H54 (cell line): ENCODE measurements around the gene CENPM.
A peak's percentile ranks its signal among the peaks of the same experiment; 100 is the strongest.

Source experiments
- DNase-seq: peaks from one replicate; pipeline ENCODE4 v3.0.0; 2011; ENCODE audit warnings: low spot score, mixed read lengths; ENCODE audit not compliant: insufficient read length
- FAIRE-seq: peaks from 3 replicates; lab custom pipeline; 2011; peaks lifted over from hg19 to GRCh38; lab: Jason Lieb, UNC
- POLR2A ChIP-seq: IDR thresholded peaks from 2 replicates; pipeline ENCODE4 v1.6.1; 2011; ENCODE audit warnings: low read depth, mild to moderate bottlenecking, low read length

CENPM gene

DNA sequence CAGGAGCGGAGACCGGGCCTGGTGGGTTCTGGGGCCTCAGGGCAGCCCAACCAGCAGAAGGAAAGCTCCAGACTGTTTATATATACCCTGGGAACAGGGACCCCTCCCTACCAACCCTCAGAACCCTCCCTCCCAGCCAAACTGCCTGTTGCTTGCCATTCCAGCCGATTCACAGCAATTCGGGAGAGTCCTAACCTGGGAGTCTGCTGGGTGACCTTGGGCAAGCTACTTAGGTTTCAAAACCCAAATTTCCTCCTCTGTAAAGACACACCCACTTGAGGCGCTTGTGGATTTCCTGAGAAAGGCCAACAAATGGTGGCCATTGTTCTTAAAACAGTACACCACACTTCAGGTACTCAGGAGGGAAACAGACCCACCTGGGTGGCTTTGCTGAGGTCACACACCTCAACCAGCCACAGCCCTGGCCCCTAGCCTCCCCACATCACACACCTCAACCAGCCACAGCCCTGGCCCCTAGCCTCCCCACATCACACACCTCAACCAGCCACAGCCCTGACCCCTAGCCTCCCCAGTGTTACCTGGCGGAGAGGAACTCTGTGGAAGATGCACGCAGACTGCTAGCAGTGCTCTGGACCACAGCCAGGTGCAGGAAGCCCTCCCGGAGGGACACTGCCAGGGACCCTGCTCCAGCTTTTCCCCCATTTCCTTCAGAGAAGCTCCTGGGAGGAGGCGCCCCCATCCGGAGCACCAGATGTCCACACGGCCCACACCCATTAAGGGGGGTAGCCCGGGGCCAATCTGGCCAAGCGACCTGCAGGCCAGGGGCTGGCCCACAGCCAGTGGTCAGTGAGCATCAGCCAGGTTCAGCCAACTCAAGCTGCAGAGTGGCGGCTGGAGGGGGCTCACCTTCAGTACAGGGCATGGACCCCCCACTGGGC is 38.3 kb downstream of the CENPM start:
- no peak for TF ChIP-seq POLR2A
- DNase-seq (no peak), FAIRE-seq (no peak)

DNA sequence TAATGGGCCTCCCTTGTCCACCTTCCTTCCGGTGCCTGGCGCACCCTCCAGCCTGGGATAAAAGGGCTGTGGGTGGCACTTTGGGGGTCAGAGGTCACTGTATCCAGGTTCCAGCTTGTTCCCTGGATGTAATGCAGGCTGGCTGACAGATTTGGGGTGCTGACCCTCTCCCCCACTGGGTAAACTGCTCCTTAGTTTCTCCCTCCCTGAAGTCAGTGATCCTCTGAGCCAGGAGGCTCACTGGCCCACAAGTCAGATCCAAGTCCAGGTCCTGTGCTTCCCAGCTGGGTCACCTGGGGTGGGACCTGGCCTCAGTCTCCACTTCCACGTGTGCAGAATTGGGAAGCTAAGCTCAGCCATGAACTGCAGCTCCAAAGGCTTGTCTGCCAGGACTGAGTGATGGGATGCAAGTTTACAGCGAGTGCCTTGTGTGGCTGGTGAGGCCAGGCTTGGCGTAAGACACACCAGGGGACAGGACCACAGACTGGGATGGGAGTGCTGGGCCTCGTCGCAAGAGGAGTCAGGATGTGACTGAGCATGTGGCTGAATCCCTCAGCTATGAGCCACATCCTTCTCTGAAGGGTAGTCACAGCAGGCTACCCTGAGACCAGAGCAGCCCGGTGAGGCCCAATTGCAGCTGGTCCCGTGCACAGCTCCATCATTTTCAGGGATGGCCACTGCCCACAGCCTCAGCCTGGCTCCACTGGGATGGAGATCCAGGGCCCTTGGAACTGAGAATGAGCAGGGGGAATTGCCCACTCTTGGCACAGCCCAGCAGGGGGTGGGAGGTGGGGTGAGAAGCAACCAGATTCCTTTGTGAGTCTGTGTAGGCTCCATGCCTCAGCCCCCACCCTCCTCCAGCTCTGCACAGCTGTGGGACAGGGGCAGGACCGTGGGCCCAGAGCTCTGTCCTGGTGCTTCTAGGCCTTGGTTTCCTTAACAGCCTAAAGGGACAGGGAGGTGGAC is 39.2 kb downstream of the CENPM start:
- FAIRE-seq, result no peak
- TF ChIP-seq POLR2A, result no peak
- DNase-seq, result peak; percentile 82

DNA sequence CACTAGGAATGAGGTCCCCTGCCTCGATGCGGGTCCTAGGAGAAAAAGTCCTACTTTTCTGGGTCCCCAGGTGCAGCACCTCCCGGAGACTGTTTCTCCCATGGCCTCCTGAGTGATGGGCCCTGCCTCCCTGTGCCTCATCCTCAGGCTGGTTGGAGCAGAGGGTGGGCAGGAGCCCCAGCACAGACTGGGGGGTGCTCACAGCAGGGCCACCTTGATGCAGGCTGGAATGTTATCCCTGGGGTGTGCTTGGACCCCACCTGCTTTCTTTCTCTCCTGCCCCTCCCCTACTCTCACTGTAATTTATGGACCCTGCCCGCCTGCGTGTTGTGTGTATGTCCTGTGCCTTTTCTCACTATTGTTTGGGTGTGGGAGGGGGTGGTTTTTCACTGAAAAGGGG is 40.1 kb downstream of the CENPM start:
- TF ChIP-seq POLR2A, result no peak
- FAIRE-seq (no peak), DNase-seq (no peak)

DNA sequence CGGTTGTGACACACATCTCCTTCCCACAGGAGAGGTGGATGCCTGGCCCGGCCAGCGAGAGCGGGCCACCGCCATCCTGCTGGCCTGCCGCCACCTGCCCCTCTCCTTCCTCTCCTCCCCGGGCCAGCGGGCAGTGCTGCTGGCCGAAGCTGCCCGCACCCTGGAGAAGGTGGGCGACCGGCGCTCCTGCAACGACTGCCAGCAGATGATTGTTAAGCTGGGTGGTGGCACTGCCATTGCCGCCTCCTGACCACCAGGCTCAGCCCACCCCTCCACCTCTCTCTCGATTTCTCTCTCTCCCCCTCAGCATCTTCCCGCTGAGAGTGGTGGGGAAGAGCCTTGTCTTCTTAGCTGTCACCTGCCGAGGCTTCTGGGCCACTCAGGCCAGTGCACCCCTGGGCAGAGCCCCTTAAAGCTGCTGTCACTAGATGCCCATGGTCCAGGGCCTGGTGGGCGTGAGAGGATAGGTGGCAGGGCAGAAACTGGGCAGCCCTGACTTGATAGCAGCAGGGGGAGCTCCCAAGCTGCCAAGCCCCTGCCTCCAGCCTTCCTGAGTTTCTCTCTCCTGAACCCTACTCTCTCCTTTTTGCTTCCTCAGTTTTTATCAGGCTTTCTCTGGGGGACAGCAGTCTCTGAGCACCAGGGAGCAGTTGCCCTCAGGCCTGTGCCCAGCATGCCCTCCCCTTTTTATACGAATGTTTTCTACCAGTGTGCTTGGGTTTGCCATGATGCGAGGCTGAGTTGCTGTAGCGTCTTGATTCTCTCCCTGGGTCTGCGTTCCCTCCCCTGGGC is 41.3 kb downstream of the CENPM start:
- no peak for FAIRE-seq
- DNase-seq, result no peak
- TF ChIP-seq POLR2A, result no peak

DNA sequence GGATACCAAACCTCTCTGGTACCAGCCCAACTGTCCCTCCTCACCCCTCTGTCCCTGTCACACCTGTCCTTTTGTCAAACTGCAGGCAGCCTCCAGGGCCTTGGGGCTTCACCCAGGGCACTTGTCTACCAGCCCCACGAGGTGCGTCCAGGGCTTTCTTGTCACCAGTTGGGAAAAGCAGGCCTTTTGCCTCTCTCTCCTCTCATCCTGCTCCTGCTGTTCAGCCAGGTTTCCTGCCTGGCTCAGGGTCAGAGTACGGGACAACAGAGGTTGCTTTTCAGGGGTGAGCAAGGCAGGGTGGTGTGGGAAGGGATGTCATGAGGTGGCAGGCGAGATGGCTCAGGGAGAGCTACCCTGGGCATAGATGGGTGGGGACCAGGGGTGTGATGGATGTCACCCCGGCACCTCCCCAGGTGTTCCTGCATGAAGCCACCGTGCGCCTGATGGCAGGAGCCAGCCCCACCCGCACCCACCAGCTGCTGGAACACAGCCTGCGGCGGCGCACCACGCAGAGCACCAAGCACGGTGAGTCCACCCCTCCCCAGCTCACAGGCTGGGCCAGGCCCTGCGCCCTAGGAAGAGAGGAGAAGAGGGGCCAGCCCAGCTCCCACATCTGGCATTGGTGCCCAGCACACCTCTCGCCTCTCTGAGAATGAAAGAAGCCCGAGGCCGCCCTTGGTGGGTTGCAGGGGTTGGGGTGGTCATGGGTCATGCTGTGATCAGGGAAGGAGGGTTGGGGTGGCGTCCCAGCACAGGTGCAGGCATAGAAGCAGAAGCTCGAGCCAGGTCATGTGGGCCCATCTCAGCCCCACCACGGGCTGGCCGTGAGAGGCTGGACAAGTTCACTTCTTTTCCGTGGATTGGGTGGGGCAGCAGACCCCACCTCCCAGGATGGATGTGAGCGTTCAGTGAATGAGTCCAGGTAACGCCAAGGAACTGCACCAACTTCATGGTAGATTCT is 42.2 kb downstream of the CENPM start:
- TF ChIP-seq POLR2A, result no peak
- DNase-seq, result no peak
- no peak for FAIRE-seq

DNA sequence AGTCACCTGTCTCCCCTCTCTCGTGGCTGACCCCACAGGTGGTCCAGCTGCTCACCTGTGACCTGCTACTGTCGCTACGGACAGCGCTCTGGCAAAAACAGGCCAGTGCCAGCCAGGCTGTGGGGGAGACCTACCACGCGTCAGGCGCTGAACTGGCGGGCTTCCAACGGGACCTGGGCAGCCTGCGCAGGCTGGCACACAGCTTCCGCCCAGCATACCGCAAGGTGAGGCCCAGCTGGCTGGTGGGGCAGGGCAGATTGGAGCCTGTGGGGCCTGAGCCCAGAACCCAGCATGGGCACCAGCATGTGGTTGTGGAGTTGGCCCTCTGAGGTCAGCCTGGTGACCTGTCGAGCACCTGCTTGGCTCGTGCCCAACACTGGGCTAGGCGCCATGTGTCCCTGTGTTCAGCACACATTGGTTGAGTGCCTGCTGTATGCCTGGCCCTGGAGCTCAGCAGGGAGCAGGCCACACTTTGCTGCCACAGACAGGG is 44.0 kb downstream of the CENPM start:
- FAIRE-seq (no peak), DNase-seq (no peak)
- TF ChIP-seq POLR2A, result no peak

DNA sequence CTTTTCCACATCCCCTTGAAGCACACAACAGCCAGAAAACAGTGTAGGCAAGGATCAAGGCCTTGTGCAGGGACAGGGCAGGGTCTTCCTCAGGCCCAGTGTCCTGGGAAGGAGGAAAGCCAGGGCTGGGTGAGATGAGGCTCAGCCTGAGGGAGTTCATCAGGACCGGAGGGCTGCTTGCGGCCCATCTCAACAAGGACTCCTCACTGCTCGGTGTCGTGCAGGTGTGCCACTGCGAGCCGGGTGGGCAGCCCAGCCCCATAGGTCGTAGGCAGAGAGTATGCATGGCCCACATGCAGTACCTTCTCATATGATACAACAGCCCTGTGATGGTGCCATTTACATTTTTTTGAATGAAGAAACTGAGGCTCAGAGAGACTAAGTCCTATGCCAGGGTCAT is 44.9 kb downstream of the CENPM start:
- no peak for TF ChIP-seq POLR2A
- FAIRE-seq (no peak), DNase-seq (no peak)

DNA sequence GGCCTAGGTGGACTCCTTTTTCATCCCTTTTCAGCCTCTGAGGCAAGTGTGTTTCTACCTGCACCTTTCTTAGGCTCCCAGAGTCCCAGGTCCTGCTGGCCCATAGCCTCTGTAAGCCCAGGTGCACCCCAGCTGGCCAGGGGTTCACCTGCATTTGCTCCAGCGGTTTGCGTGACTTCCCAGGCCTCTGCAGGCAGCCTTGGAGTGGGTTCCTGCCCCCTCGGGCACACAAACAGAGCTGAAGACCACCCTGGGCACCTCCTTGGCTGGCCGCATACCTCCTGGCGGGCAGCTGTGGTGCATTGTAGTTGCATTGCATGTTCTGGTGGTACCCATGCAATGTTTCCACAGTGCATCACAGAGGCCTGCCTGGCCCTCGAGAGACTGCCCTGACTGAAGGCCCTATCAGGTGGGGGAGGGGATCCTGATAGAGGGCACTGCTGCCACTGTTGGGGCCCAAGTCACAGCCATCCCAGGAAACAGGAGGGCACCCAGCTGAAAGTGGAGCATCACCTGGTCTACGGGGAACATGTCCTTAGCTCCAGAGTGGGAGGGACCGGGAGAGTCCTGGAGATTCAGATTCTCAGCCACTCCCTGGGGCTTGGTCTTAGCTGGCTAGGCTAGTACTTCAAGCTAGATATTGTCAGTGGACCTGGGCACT is 46.2 kb downstream of the CENPM start:
- FAIRE-seq, result no peak
- no peak for TF ChIP-seq POLR2A

DNA sequence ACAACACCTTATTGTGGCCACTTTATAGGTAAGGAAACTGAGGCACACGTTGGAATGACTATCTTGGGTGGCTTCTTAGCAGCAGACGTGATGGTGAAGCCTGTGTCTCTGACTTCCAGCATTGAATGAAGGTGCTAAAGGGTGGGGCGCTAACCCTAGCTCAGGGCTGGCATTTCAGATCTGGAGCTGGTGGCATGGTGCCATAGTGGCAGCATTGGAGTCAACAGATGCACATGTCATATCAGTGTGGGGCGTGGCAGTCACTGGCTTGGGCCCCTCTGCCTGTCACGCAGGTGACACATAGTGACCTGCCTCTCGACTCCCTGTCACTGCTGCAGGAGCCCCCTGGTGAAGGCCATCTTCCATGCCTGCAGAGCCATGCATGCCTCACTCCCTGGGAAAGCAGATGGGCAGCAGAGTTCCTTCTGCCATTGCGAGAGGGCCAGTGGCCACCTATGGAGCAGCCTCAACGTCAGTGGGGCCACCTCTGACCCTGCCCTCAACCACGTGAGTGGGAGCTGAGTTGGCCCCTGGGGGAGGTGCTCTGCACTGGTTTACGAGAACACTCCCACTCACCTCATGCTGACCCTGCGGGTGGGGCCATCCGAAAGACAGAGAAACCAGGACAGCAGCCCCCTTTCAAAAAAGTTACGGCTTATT is 46.8 kb downstream of the CENPM start:
- FAIRE-seq, result no peak
- no peak for DNase-seq
- TF ChIP-seq POLR2A, result no peak

More for the DNA sequence above, 46.2 kb downstream of the CENPM start:
- no peak for DNase-seq

DNA sequence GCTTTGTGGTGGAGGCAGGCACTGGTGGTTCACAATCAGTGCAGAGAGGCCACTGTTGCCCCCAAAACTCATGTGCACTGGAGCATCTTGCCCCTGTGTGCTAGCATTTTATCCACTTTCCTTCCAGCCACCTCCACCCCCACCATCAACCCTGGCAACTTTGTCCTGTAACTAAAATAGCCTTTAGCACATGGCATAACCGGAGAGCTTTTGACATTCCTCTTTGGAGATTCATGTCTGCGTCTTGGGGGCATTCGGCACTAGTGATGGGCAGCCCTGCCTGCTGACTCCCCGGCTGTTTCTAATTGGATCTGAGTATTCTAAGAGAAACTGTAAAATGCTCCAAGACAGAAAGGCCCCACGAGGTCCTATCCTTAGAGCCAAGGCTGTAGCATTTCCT is 47.8 kb downstream of the CENPM start:
- DNase-seq (no peak), FAIRE-seq (no peak)
- TF ChIP-seq POLR2A, result no peak

DNA sequence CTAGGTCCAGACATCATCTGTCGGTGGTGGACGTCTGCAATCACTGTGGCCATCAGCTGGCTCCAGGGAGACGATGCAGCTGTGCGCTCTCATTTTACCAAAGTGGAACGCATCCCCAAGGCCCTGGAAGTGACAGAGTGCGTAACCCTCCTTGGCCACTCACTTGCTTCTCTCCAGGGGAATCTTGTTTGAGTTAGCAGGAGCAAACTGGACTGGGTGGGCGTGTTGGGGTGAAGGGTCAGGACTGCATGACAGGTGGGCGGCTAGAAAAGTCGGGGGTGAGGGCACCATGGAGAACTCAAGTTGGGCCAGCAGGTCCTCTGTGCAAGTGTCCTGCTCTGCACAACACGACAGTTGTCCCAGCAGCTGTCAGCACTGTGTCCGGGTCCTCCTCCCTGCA is 48.3 kb downstream of the CENPM start:
- no peak for FAIRE-seq
- DNase-seq, result no peak
- TF ChIP-seq POLR2A, result no peak
